ENCODE results near the gene LRRN2.

LRRN2 gene

GRCh38 chr1:204624631-204625216 is 60.8 kb downstream of the LRRN2 start:
- no peak for DNase-seq

DNA sequence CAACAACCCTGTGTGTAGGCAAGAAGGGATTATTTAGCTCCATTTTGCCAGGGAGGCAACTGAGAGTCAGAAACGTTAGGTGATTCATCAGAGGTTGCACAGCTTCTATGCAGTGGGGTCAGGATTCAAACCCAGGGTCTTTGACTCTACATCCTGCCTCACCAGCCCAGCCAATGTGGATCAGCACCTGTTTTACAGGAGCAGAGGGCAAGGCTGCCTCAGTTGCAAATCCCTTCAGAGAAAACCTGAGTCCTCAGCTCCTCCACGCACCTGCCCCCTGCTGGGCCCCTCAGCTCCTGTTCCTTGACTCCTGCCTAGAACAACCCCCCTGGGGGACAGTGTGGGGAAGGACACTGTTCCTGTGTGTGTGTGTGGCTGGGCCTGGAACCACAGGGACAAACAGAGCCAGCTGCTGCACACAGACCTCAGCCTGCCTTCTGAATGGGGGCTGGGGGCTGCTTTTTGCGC is 61.6 kb downstream of the LRRN2 start:
- DNase-seq: no peak

- no peak for DNase-seq
Observed at GRCh38 chr1:204623365-204623893, 62.1 kb downstream of the LRRN2 start.

GRCh38 chr1:204621996-204622395 is 63.5 kb downstream of the LRRN2 start:
- no peak for DNase-seq

GRCh38 chr1:204621396-204621795 is 64.1 kb downstream of the LRRN2 start:
- DNase-seq: no peak

GRCh38 chr1:204619721-204620120 is 65.8 kb downstream of the LRRN2 start:
- no peak for DNase-seq

- DNase-seq: no peak
Observed at GRCh38 chr1:204618148-204618760, 67.3 kb downstream of the LRRN2 start.

DNA sequence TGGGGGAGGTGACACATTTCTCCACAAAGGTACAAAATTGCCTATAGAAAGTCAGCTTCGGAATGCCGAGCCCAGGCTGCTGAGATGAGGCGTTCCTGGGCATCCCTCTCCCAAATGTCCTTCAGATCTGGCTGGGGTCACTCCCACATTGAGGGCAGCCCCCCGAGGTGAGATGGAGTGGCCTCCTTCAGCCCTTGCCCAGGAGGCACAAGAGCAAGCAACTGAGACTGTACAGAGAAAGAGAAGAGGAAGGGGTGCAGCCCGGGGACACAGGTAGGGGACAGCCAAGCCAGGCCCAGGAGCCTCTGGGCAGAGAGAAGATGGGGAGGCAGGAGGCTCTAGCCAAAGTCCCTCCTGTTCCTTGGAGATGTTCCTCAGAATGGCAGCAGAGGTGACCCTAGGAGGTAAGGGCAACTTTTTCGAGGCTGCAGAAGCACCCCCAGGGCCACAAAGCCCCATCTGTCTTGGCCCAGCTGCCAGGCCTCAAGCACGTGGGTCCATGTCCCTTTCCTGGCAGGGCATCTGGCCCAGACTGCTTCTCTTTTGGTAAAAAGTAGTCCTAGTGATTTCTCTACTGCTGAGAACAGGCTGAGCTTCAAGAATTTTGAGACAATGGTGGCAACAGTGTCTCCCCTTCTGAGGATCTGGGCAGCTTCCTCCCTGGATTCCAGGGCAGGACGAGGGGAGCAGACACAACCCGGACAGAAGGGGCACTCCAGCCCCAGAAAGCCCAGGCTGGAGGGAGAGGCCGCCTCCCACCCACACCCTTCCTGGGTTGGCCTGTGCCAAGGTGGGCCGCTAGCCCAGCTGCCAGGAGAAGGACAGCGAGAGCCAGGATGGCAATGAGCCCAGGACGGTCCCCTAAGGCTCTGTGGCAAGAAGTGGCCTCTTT is 68.0 kb downstream of the LRRN2 start:
- no peak for DNase-seq

DNA sequence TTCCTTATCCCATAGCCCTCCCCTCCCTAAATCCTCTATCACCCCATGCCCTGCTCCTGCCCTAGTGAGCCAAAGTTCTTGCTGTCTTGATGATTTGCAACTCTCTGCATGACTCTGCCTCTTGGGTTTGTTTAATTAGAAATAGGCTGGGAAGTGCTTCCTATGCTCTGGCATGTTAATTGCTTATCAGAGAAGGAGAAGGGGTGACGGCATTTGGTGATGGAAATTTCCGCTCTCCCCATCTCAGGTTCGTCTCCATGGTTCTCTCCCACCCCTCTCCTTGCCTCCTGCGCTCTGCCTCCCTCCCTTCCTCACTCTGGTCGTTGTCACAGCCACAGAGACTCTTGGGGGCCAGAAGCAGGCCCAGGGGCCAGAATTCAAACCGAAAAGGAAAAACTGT is 68.9 kb downstream of the LRRN2 start:
- no peak for DNase-seq

DNA sequence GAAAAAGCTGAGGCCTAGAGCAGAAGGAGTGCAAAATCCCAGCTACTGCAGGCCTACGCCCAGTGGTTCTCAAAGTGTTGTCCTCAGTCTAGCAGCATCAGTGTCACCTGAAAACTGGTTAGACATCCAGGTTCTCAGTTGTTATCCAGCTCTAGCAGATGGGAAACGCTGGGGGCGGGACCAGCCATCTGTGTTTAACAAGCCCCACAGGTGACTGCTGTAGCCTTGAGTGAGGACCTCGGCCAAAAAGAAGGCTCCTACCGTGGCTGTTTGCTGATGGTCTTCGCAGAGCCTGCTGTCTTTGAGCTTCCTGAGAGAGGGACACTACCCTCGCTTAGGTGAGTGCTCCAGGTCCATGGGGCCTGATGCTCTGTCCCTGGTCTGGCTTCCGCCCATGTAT is 69.7 kb downstream of the LRRN2 start:
- DNase-seq: no peak

DNA sequence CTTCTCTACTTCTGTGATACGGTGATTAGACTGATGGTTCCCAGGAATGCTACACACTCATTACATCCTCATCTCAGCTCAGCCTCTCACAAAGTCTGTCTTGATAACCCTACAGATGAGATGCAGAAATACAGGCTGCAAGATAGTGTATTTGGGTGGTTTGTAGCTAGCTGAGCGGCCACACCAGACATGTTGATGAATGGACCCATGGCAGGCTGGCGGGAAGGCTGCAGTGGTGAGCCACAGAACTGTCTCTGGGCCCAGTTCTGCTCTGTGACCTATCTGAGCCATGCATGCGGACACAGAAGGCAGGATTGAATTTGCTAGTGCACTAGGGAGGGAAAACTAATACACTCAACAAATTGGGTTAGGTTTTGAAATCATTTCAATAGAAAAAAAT is 71.9 kb downstream of the LRRN2 start:
- DNase-seq: no peak

DNA sequence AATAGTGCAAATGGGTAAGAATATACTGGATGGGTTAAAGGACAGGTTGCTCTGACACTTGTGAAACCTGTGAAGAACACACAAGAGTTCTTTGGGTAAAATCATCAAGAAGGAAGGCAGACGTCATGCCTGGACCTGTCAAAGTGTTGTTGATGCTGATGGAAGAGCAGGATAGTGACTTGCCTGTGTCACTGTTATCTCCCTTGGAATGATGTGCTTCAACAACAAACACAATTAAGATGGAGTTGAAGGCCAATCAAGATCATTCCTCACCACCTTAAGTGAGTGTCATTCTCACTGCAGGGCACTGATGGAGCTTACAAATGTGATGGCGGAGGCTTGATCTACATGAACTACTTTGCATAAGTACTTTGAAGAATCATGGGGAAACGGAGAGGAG is 73.2 kb downstream of the LRRN2 start:
- no peak for DNase-seq

GRCh38 chr1:204611036-204611435 is 74.5 kb downstream of the LRRN2 start:
- DNase-seq: no peak

DNA sequence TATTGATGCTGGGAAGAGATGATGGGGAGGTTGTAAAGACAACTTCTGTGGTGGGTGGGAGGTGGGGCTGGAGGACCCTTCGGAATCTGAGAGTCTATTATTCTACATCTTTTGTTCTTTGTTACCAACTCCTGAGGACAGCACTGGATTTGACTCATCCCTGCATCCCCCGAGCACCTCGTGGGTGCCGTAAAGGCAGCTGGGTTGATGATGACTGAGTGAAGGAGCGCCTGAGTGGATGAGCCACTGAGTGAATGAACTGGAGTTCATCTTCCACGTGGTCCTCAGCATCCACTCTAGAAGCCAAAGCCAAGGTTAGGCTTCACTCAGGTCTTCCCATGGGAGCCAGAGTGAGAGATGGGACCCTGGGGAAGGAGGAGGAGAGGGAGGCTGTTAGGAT is 77.6 kb downstream of the LRRN2 start:
- DNase-seq: no peak

DNA sequence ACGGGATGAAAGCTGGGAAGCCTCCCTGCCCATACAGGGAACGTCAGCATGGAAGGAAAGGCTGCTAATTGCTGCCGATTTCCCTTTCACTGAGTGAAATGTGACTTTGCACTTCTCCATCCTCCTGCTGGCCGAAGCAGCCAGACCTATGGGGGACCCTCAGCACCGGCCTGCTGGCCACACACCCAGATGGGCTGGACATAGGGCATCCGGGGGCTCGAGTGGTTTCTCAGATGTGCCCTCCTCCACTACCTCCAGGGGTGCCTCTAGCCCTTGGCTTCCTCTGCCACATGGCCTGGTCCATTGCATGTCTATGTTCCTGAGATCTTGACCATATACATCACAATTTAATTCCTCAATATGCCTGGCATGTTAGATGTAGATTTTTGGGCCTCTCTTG is 79.7 kb downstream of the LRRN2 start:
- DNase-seq: no peak

GRCh38 chr1:204602871-204603542 is 82.5 kb downstream of the LRRN2 start:
- DNase-seq: no peak

DNA sequence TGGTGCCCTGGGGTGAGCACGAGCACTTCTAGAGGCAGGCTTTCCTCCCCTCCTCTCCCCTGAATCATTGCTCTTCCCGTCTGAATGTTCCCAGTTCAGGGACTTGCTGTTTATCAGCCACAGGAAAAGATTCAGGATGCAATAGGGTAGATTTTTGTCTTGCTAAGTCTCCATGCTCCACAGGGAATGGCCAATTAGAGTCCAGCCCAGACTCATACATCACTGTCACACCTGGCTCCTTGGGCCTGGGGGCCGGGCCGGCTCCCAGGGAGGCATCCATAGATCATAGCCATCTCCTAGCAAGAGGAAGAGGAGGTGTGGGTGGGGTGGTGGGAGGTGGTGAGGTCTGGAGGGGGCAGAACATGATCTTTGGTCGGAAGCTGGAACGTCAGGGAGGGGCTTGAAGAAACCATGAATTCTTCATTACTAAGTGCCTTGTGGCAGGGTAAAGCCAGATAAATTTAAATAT is 83.4 kb downstream of the LRRN2 start:
- no peak for DNase-seq

- DNase-seq: no peak
Observed at GRCh38 chr1:204600968-204601367, 84.6 kb downstream of the LRRN2 start.

- no peak for DNase-seq
Observed at GRCh38 chr1:204600203-204600602, 85.3 kb downstream of the LRRN2 start.

DNA sequence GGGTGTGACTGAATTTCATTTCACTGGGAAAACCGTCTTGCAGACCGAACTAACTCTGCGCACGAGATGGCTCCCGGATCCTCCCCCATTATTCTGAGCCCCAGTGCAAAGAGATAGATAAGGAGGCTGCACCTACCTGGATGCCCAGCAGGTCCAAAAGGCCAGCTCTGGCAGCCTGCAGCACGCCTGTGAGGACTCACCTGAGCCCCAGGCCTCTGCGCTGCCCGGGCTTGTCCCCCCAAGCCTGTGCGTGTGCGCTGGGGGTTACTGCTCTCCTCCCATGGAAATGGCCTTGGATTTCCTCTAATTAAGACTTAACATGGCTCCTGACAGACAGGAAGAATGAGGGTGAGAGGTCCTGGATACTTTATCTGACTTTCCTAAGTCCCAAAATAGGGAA is 85.9 kb downstream of the LRRN2 start:
- no peak for DNase-seq

DNA sequence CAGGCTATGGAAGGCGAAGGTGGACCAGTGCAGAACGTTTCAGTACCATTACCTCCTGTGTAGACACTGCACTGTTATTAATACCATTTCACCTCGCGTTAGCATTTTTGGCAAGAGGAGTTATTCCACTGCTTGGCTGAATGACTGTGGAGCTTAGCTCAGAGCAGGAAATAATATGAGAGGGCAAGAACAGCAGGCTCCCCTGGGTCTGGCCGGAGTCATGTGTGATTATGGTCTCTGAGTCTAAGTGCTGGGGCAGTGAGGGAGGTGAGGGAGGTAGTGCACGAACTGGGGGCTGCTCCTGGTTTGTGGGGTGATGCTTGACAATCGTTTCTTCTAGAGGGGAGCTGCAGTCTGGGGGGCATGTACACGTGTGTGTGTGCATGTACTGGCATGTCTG is 86.4 kb downstream of the LRRN2 start:
- DNase-seq: no peak

DNA sequence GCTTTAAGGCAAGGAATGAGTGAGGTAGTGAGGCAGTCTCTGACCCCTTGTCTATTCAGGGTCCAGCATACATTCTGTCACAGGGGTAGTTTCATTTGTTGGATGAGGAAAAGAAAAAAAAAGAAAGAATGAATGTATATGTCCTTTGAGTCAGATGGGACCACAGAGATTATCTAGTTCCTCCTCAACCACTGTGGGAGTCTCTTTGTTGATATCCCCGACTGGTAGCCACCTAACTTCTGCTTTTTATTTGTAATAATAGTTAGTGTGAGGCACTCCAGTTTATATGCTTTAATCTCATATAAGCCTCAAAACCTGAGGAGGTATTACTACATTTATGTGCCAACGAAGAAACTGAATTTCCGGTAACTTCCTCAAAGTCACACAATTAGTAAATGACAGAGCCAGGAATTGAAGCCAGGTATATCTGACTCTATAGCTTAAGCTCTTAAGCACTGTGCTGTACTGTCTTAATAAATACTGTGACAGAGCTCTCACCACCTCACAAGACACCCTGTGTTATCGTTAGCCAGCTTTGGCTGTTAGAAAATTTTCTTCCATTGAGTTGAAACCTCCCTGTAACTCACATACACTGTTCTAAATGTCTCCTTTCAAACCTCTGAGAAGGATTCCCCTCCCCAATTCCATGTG is 87.1 kb downstream of the LRRN2 start:
- no peak for DNase-seq
